GM20000 (cell line): ENCODE results near the gene SYVN1.

ENCODE experiments used
- DNase-seq: peaks from one replicate; pipeline ENCODE4 v3.0.0; 2012; ENCODE audit warnings: low spot score
- TF ChIP-seq, protein P1 (sequence below): IDR thresholded peaks from 2 replicates; pipeline ENCODE4 v1.5.1; 2012; ENCODE audit warnings: mild to moderate bottlenecking, control low read depth; ENCODE audit errors: extremely low read depth, missing control alignments

The SYVN1 gene

GRCh38 chr11:65116370-65117205, 17.7 kb downstream of the SYVN1 start:
- no peak for DNase-seq

DNA sequence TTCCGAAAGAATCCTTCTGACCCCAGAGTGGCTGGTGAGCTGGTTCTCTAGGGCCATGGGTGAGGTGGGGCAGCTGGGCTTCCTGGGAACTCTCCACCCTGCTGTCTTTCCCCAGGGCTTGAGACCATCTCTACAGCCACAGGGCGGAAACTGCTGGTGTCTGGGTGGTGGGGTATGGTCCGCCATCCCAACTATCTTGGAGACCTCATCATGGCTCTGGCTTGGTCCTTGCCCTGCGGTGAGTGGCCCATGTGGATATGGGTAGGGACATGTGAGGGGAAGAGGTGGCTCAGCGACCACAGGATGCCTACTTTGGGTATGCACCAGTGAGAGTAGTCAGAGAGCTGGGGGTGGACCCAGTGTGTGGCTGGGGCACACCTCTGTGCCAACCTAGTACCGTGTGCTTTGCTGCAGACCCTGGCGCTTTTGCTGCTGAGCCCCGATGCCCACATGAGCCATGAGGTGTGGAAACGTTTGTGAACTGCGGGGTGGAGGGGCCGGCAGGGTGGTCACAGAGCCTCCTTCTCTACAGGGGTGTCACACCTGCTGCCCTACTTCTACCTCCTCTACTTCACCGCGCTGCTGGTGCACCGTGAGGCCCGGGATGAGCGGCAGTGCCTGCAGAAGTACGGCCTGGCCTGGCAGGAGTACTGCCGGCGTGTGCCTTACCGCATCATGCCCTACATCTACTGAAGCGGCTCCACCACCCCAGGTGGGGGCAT, 18.8 kb downstream of the SYVN1 start:
- TF ChIP-seq, protein P1, sequence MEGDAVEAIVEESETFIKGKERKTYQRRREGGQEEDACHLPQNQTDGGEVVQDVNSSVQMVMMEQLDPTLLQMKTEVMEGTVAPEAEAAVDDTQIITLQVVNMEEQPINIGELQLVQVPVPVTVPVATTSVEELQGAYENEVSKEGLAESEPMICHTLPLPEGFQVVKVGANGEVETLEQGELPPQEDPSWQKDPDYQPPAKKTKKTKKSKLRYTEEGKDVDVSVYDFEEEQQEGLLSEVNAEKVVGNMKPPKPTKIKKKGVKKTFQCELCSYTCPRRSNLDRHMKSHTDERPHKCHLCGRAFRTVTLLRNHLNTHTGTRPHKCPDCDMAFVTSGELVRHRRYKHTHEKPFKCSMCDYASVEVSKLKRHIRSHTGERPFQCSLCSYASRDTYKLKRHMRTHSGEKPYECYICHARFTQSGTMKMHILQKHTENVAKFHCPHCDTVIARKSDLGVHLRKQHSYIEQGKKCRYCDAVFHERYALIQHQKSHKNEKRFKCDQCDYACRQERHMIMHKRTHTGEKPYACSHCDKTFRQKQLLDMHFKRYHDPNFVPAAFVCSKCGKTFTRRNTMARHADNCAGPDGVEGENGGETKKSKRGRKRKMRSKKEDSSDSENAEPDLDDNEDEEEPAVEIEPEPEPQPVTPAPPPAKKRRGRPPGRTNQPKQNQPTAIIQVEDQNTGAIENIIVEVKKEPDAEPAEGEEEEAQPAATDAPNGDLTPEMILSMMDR: no peak

More at GRCh38 chr11:65116370-65117205, 17.7 kb downstream of the SYVN1 start:
- TF ChIP-seq, protein P1: no peak

DNA sequence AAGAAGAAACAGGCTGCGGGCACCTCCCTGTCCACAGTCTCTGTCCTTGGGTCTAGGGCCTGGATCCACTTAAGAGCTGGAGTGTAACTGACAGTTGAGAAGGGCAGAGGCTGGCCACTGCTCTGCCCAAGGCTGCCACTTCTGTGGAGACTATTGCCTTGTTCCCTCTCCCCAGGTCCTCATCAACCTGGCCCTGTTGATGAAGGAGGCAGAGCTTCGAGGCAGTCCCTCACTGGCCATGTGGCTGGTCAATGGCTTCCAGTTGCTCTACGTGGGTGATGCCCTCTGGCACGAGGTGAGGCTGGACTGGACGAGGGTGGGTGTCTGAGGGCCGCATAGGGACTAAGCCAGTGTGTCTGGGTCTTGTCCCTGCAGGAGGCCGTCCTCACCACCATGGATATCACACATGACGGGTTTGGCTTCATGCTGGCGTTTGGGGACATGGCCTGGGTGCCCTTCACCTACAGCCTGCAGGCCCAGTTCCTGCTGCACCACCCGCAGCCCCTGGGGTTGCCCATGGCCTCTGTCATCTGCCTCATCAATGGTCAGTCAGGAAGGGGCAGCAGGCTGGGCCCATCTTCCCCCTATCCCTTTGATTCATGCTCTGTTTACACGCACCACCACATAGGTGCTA, 19.7 kb downstream of the SYVN1 start:
- TF ChIP-seq, protein P1: no peak
- no peak for DNase-seq

More for the DNA sequence above, 18.8 kb downstream of the SYVN1 start:
- DNase-seq: no peak

- no peak for DNase-seq
- TF ChIP-seq, protein P1: no peak
Observed at GRCh38 chr11:65113839-65114238, 20.5 kb downstream of the SYVN1 start.

DNA sequence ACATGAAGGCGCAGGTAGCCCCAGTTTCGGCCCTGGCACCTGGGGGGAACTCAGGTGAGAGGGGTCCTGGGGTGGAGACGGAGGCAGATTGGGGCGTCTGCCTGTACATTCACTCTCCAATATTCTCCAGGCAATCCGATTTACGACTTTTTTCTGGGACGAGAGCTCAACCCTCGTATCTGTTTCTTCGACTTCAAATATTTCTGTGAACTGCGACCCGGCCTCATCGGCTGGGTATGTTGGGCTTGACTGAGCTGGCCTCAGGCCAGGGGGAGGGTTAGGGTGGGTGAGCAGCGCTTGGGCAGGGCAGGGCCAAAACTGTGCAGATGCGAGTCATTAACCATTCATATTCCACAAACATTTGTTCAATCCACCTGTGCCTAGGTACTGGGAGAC, 21.0 kb downstream of the SYVN1 start:
- no peak for DNase-seq
- TF ChIP-seq, protein P1: no peak

- TF ChIP-seq, protein P1: peak; percentile 98
- DNase-seq: peak; percentile 84
Observed at GRCh38 chr11:65112546-65113360, 21.6 kb downstream of the SYVN1 start.
